WI38 (cell line): ENCODE results near the gene EIF2A.
A peak's percentile ranks its signal among the peaks of the same experiment; 100 is the strongest.
"Not testable (repeated sequence)": the region's sequence is repeated elsewhere in the genome, so short reads cannot be mapped to it uniquely, and the experiment has no call there.

Experiments
- H3K4me3 ChIP-seq: 2 replicates; pipeline ENCODE4 v1.5.1; 2011; ENCODE audit warnings: low read depth, mild to moderate bottlenecking, control low read depth, low read length
- TF ChIP-seq, protein P1 (sequence below): IDR thresholded peaks from 2 replicates; pipeline ENCODE4 v1.5.1; 2012; ENCODE audit warnings: low read depth, mild to moderate bottlenecking, control low read depth, low read length

Gene EIF2A

DNA sequence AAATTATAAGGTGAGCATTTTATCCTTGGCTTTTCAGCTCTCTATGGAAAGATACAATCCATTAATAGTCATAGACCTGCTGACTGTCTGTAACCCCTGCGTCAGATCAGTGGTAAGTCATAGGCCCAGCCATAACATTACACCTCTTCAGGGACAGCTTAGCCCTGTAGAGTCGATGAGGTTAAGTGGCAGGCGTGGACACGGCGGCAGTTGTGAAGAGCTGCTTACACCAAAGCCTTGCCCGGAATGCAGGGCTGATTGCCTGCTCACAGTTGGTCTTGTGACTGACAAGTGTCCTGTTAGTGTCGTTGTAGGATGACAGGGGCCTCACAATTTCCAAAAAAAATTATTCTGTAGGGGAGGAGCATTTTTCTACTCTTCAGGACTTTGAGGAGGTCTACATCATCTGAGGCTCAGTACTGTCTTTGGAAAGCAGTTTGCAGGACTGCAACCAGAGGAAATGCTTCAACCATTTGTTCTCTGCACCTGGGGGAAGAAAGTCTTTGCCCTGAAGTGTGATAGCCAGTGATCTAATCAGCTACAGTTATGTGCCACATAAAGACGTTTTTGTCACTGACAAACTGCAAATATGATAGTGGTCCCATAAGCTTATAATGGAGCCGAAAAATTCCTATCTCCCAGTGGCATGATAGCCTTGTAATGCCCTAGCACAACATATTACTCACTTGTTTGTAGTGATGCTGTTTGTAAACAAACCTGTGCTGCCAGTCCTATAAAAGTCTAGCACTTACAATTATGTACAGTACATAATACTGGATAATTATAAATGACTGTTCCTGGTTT lies 41.6 kb downstream of the EIF2A start:
- no peak overlapping the region for H3K4me3 ChIP-seq
- TF ChIP-seq, protein P1, sequence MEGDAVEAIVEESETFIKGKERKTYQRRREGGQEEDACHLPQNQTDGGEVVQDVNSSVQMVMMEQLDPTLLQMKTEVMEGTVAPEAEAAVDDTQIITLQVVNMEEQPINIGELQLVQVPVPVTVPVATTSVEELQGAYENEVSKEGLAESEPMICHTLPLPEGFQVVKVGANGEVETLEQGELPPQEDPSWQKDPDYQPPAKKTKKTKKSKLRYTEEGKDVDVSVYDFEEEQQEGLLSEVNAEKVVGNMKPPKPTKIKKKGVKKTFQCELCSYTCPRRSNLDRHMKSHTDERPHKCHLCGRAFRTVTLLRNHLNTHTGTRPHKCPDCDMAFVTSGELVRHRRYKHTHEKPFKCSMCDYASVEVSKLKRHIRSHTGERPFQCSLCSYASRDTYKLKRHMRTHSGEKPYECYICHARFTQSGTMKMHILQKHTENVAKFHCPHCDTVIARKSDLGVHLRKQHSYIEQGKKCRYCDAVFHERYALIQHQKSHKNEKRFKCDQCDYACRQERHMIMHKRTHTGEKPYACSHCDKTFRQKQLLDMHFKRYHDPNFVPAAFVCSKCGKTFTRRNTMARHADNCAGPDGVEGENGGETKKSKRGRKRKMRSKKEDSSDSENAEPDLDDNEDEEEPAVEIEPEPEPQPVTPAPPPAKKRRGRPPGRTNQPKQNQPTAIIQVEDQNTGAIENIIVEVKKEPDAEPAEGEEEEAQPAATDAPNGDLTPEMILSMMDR = no peak

DNA sequence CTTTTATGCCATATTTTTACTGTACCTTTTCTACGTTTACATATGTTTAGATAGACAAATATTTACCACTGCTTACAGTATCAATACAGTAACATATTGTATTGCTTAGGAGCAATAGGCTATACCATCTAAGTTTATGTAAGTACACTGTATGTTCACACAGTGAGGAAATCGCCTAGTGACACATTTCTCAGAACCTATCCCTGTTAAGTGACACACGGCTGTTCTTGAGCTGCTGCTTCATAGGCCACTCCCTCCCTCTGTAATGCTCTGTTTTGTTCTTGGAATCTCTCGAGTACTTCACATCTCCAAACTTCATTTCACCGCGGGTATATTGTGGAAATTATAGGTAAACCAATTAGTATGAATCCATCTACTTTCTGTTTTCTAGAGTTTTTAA lies 43.2 kb downstream of the EIF2A start:
- TF ChIP-seq, protein P1 = no peak

DNA sequence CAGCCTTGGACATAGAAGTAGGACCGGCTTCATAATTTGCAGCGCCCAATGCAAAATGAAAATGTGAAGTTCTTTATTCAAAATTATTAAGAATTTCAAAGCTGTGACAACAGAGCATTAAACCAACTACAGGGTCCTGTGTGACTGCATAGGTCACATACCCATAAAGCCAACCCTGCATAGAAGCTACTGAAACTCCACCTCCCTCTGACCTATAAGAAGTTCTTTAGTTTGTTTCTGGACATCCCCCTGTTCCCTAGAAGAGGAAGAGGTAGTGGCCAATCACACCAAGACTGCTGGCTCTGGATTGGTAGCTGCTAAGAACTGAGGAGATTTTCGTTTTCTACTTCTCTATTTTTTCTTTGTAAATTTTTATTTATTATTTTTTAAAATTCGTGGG lies 47.6 kb downstream of the EIF2A start:
- TF ChIP-seq, protein P1 = no peak
- H3K4me3 ChIP-seq = no peak overlapping the region

More for the DNA sequence above, 43.2 kb downstream of the EIF2A start:
- H3K4me3 ChIP-seq = no peak overlapping the region

DNA sequence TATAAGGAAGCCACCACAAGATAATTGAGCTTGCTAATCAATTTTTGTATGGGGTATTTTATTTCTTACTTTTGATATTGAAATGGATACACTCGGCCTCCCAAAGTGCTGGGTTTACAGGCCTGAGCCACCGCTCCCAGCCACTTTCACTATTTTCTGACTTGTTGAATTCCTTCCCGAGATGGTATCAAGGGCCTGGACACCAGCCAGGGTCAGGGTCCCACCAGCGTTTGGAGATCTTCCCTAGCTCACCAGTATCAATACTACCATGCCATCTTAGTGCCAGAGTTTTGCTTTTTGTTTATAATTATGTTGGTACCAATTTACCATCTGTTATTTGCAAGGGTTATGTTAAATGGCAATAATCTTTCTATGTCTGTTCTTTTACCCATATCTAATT lies 51.1 kb downstream of the EIF2A start:
- TF ChIP-seq, protein P1 = no peak
- no peak overlapping the region for H3K4me3 ChIP-seq

DNA sequence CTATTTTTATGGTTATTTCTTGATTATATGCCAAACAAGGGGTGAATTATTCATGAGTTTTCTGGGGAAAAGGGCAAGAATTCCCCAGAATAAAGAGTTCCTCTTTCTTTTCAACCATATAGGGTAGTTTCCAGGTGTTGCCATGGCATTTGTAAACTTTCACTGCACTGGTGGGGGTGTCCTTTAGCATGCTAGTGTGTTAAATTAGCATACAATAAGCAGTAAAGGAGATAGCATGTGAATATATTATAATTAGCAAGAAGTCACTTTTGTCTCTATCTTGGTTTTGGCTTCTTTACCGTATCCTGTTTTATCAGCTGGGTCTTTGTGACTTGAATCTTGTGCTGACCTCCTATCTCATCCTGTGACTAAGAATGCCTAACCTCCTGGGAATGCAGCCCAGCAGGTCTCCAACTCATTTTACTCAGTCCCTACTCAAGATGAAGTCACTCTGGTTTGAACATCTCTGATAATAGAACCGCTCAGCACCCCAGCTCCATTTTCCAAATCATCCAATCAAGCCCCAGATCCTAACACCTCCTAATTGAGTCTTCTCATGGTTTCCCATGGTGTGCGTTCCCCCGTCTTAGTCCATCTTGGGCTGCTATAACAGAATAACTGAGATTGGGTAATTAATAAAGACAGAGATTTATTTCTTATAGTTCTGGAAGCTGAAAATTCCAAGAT lies 53.2 kb downstream of the EIF2A start:
- no peak overlapping the region for H3K4me3 ChIP-seq
- TF ChIP-seq, protein P1 = no peak

DNA sequence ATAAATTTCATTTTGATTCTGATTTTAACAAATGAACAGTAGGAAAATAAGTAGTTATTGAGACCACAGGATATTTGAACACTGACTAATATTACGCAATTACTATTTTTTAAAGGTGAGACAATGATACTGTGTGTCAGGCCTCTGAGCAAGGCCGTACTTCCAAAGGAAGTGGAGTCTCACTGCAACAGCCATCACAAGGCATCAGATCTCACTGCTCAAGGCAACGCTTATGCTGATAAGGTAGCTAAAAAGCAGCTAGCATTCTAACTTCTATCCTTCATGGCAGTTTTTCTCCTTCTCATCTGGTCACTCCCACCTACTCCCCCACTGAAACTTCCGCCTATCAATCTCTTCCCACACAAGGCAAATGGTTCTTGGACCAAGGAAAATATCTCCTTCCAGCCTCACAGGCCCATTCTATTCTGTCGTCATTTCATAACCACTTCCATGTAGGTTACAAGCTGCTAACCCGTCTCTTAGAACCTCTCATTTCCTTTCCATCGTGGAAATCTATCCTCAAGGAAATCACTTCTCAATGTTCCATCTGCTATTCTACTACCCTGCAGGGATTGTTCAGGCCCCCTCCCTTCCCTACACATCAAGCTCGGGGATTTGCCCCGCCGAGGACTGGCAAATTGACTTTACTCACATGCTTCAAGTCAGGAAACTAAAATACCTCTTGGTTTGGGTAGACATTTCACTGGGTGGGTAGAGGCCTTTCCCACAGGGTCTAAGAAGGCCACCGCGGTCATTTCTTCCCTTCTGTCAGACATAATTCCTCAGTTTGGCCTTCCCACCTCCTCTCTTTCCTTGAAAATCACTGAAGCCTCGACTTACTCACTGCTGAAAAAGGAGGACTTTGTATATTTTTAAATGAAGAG lies 54.3 kb downstream of the EIF2A start:
- not testable (repeated sequence) for H3K4me3 ChIP-seq

DNA sequence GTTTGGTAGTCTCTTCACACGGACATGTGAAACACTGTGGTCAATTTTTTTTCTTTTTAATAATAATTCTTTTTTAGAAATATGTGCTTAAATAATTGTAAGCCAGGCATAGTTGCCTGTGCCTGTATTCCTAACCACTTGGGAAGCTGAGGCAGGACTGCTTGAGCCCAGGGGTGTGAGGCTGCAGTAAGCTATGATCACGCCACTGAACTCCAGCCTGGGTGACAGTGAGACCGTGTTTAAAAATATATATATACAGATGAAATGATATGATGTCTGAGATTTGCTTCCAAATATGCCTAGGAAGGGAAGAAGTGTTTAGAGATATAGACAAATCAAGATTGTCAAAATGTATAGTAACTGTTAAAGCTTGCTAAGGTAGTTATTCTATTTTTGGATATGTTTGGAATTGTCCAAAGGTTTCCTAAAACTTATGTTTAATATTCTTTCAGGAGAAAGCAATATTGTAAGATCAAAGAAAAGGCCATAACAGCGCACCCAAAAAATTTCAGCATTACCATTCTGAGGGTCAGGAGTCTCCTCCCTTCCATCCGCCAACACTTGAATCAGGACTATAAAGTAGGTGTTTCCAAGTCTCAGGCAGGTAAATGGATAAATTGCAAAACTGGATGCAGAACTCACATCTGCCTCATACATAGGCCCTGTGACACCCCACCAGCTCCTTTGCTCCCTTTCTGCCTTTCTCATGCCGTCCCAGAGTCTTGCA lies 56.0 kb downstream of the EIF2A start:
- H3K4me3 ChIP-seq = peak overlapping the region; percentile 76

More for the DNA sequence above, 56.0 kb downstream of the EIF2A start:
- TF ChIP-seq, protein P1 = no peak
